ENCODE data around the gene LCE1B. TPM values are rescaled to one million over a fixed set of nuclear protein-coding genes. Genes with fewer than 3 reads are reported as not detected.

Gene LCE1B
- polyA plus RNA-seq (2012; ENCODE audit: insufficient read length, low read depth) = not detected

GRCh38 chr1:152811671-152812070 is at the start of gene LCE1B:
Gene LCE1B (plus strand): TSS chr1:152811971. CDS start chr1:152812447, 476 bp downstream.
- TF ChIP-seq REST (IDR thresholded peaks at IDR 0.05; ENCODE audit: insufficient read depth in 1 of 2, low read depth in 2 of 2, low read length in 2 of 2) (no peak), TAF1 (IDR thresholded peaks at IDR 0.05; ENCODE audit: borderline replicate concordance, insufficient read depth, low read length) (no peak), POLR2AphosphoS5 (IDR thresholded peaks at IDR 0.05; ENCODE audit: low read depth, low read length) (no peak), FOXP2 (optimal IDR thresholded peaks at IDR 0.05; ENCODE audit: borderline replicate concordance, extremely low read depth, extremely low read length, insufficient read depth) (no peak), SIN3A (IDR thresholded peaks at IDR 0.05; ENCODE audit: borderline replicate concordance, insufficient read depth, low read length) (no peak)

- TF ChIP-seq REST (IDR thresholded peaks at IDR 0.05; ENCODE audit: insufficient read depth in 1 of 2, low read depth in 2 of 2, low read length in 2 of 2) (no peak), SIN3A (IDR thresholded peaks at IDR 0.05; ENCODE audit: borderline replicate concordance, insufficient read depth, low read length) (no peak), TAF1 (IDR thresholded peaks at IDR 0.05; ENCODE audit: borderline replicate concordance, insufficient read depth, low read length) (no peak), POLR2AphosphoS5 (IDR thresholded peaks at IDR 0.05; ENCODE audit: low read depth, low read length) (no peak), FOXP2 (optimal IDR thresholded peaks at IDR 0.05; ENCODE audit: borderline replicate concordance, extremely low read depth, extremely low read length, insufficient read depth) (no peak)
Measured at GRCh38 chr1:152768847-152769533, 42.8 kb upstream of the LCE1B start.

GRCh38 chr1:152770411-152770810 is 41.4 kb upstream of the LCE1B start:
- TF ChIP-seq REST (IDR thresholded peaks at IDR 0.05; ENCODE audit: insufficient read depth in 1 of 2, low read depth in 2 of 2, low read length in 2 of 2) (no peak), FOXP2 (optimal IDR thresholded peaks at IDR 0.05; ENCODE audit: borderline replicate concordance, extremely low read depth, extremely low read length, insufficient read depth) (no peak), SIN3A (IDR thresholded peaks at IDR 0.05; ENCODE audit: borderline replicate concordance, insufficient read depth, low read length) (no peak), TAF1 (IDR thresholded peaks at IDR 0.05; ENCODE audit: borderline replicate concordance, insufficient read depth, low read length) (no peak), POLR2AphosphoS5 (IDR thresholded peaks at IDR 0.05; ENCODE audit: low read depth, low read length) (no peak)

- TF ChIP-seq TAF1 (IDR thresholded peaks at IDR 0.05; ENCODE audit: borderline replicate concordance, insufficient read depth, low read length) = no peak
- TF ChIP-seq SIN3A (IDR thresholded peaks at IDR 0.05; ENCODE audit: borderline replicate concordance, insufficient read depth, low read length) = no peak
- no peak for TF ChIP-seq POLR2AphosphoS5 (IDR thresholded peaks at IDR 0.05; ENCODE audit: low read depth, low read length)
- TF ChIP-seq REST (IDR thresholded peaks at IDR 0.05; ENCODE audit: insufficient read depth in 1 of 2, low read depth in 2 of 2, low read length in 2 of 2) = no peak
- TF ChIP-seq FOXP2 (optimal IDR thresholded peaks at IDR 0.05; ENCODE audit: borderline replicate concordance, extremely low read depth, extremely low read length, insufficient read depth) = no peak
Measured at GRCh38 chr1:152774875-152775274, 36.9 kb upstream of the LCE1B start, which contains the start of gene LCE1F. Gene LCE1F (plus strand): TSS chr1:152775140. CDS start chr1:152776372, 1,232 bp downstream.

All from PFSK-1 (cell line).